Activated T-helper 1 cell treated with anti-CD3 and anti-CD28 coated beads, Interleukin-12 subunit alpha, Interleukin-12 subunit beta, Interleukin-2, Interleukin-4 antibody, amounts not matched to agents 30 ng/mL and 10 ng/mL and 1 ng/mL, durations not matched to agents 14 hours and 24 hours and 36 hours (primary cell): ENCODE results near the gene RNF187. TPM values are rescaled to one million over a fixed set of nuclear protein-coding genes. Genes with fewer than 3 reads are reported as not detected.

Experiments
- DNase-seq: peaks from one replicate; pipeline ENCODE4 v3.0.0; 2021; ENCODE audit warnings: low spot score
- H3K27ac Mint-ChIP-seq: one replicate; pipeline ENCODE4 v1.8.0; 2021; ENCODE audit warnings: mild to moderate bottlenecking, mixed read lengths
- H3K27me3 Mint-ChIP-seq: one replicate; pipeline ENCODE4 v1.8.0; 2022; ENCODE audit warnings: mild to moderate bottlenecking, moderate library complexity, mixed read lengths; ENCODE audit not compliant: insufficient read depth
- H3K36me3 Mint-ChIP-seq: one replicate; pipeline ENCODE4 v1.8.0; 2021; ENCODE audit warnings: low read depth, mixed read lengths
- H3K4me1 Mint-ChIP-seq: one replicate; pipeline ENCODE4 v1.8.0; 2021; ENCODE audit warnings: low read depth, mixed read lengths
- H3K4me3 Mint-ChIP-seq: one replicate; pipeline ENCODE4 v1.8.0; 2021; ENCODE audit warnings: mild to moderate bottlenecking, moderate library complexity, mixed read lengths
- H3K9me3 Mint-ChIP-seq: one replicate; pipeline ENCODE4 v1.8.0; 2021; ENCODE audit warnings: mixed read lengths
- intact Hi-C: fragments of 100-400 bp; cut with micrococcal nuclease; formaldehyde crosslinking; loops from one replicate; pipeline ENCODE4 v1.15.1; 2024
- total RNA-seq: library from RNA; stranded (reverse); gene quantifications from 2 replicates; pipeline ENCODE4 v1.2.3, GENCODE V29; 2022

The RNF187 gene
- total RNA-seq: 137 TPM in 2 replicates

DNA sequence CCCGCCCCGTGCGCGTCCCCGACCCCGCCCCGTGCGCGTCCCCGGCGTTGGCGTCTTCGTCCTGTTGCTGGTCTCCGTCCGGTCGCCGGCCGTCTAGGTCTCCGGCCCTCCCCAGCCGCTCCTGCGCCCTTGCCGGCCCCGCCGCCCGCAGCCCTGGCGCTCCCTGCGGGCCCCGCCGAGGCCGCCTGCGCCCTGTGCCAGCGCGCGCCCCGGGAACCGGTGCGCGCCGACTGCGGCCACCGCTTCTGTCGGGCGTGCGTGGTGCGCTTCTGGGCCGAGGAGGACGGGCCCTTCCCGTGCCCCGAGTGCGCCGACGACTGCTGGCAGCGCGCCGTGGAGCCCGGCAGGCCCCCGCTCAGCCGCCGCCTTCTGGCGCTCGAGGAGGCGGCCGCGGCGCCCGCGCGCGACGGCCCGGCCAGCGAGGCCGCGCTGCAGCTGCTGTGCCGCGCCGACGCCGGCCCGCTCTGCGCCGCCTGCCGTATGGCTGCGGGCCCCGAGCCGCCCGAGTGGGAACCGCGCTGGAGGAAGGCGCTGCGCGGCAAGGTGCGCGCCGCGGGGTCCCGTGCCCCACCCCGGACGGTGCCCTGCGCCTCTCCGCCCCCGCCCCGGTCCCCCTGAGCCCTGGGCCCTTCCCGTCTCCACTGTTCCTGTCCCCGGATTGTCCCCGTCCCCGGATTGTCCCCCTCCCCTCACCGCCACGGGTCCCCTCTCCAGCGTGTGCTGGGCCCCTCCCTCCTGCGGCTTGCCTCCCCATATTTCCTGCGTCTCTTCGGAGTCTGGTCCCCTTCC, at the start of gene RNF187:
Gene RNF187 (plus strand): TSS at position 47 of the 789 bp plus-strand sequence.
- H3K27ac Mint-ChIP-seq: peak within 1 kb of the TSS; percentile 99
- peak within 1 kb of the TSS; percentile 97 for H3K4me3 Mint-ChIP-seq
- peaks cover 23% of the 10 kb centered on the region for H3K36me3 Mint-ChIP-seq
- no peaks in the 10 kb centered on the region for H3K9me3 Mint-ChIP-seq
- peaks cover 29% of the 10 kb centered on the region for H3K4me1 Mint-ChIP-seq
- peak; percentile 38 for DNase-seq
- H3K27me3 Mint-ChIP-seq: peaks cover 1% of the 10 kb centered on the region
- intact Hi-C loops: loop anchor here (1.0 to 10.0 kb wide), 4 partner anchors 14 to 723 kb away; no protein-coding TSS in a partner anchor

DNA sequence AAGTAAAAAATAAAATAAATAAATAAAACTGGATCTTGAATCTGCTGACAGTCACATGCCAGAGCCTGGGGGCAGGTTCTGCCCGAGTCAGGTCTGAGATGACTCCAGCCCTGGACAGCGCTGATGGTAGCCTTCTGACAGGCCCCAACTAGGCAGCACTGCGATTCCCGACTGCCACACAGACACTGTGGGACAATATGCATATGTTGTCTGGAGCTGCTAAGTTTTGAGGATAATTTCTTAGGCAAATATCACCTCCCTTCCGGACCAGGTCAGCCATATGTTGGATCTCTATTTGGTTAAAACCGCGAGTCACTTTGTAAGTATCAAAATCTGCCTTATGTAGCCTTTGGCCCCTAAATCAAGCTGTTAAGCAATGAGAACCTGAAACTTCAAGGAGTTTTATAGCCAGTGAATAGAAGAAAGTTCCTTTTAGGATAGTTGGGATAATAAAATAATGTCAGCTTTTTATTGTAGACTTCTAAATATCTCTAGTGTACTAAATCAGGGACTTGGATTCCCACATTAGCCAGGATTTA, 49.7 kb upstream of the RNF187 start:
- Mint-ChIP-seq H3K36me3 (no peaks in the 10 kb centered on the region), H3K9me3 (no peaks in the 10 kb centered on the region), H3K4me3 (no peak overlapping the region), H3K4me1 (peaks cover 6% of the 10 kb centered on the region), H3K27ac (no peak overlapping the region), H3K27me3 (peaks cover 14% of the 10 kb centered on the region)
- no peak for DNase-seq
- intact Hi-C loops: no loop called here

DNA sequence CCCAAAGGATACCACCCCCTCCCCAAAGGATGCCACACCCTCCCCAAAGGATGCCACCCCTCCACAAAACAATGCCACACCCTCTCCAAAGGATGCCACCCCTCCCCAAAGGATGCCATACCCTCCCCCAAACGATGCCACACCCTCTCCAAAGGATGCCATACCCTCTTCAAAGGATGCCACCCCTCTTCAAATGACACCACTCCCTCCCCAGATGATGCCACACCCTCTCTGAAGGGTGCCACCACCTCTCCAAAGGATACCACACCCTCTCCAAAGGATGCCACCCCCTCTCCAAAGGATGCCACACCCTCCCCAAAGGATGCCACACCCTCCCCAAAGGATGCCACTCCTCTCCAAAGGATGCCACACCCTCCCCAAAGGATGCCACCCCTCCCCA, 48.9 kb upstream of the RNF187 start:
- no peaks in the 10 kb centered on the region for H3K9me3 Mint-ChIP-seq
- no peak for DNase-seq

DNA sequence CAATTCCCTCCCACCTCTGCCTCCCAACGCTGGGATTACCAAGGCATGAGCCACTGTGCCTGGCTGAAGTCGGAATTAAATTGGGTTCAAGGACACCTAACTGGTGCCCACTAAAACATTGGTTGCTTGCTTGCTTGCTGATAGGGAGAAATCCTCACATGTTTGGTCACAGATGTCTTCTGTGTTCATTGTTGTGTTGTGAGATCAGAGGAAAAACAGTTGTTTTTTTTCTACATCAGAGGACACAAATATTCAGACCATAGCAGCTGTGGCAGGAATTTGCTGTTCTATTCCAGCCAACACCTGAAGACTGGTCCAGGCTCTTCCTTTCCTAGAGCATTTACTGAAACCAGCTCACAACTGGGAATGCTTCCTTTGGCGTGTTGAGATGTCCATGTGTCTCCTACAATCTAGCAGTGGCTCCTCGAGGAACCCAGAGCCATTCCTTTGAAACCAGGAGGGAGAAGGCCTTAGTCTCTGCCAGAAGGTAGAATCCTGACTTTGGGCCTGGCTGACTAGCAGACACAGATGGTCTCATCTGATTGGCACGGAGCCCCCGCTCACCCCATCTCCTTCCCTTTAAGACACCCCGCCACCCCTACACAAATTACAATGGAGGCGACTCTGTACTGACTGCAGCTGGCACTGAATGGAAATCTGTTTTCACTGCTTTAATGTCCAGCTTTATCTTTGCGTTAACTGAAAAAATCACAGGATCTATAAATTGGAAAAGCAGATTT, 46.3 kb upstream of the RNF187 start:
- H3K4me3 Mint-ChIP-seq: no peak overlapping the region
- peaks cover 17% of the 10 kb centered on the region for H3K4me1 Mint-ChIP-seq
- no peaks in the 10 kb centered on the region for H3K9me3 Mint-ChIP-seq
- intact Hi-C loops: no loop called here
- no peaks in the 10 kb centered on the region for H3K36me3 Mint-ChIP-seq
- peaks cover 15% of the 10 kb centered on the region for H3K27me3 Mint-ChIP-seq
- DNase-seq: no peak
- no peak overlapping the region for H3K27ac Mint-ChIP-seq

More for the DNA sequence above, 48.9 kb upstream of the RNF187 start:
- intact Hi-C loops: no loop called here
- Mint-ChIP-seq H3K27me3 (peaks cover 9% of the 10 kb centered on the region), H3K4me1 (peaks cover 6% of the 10 kb centered on the region), H3K27ac (no peak overlapping the region), H3K4me3 (no peak overlapping the region), H3K36me3 (no peaks in the 10 kb centered on the region)

DNA sequence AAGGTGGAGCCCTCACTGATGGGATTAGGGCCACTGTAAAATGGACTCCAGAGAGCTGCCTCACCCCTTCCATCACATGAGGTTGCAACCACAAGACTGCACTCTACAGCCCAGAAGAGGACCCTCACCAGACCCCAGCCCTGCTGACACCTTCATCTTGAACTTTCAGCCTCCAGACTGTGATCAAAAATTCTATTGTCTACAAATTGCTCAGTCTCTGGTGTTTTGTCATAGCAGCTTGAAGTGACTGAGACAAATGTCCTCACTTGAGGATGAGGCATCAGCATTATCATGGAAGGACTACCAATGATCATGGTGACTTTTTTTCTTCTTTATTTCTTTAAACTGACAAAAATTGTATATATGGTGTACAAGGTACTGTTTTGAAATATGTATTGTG, 43.8 kb upstream of the RNF187 start:
- Mint-ChIP-seq H3K9me3 (no peaks in the 10 kb centered on the region), H3K27ac (no peak overlapping the region), H3K36me3 (no peaks in the 10 kb centered on the region), H3K4me3 (no peak overlapping the region), H3K27me3 (peaks cover 24% of the 10 kb centered on the region), H3K4me1 (peaks cover 18% of the 10 kb centered on the region)
- no peak for DNase-seq
- intact Hi-C loops: no loop called here

DNA sequence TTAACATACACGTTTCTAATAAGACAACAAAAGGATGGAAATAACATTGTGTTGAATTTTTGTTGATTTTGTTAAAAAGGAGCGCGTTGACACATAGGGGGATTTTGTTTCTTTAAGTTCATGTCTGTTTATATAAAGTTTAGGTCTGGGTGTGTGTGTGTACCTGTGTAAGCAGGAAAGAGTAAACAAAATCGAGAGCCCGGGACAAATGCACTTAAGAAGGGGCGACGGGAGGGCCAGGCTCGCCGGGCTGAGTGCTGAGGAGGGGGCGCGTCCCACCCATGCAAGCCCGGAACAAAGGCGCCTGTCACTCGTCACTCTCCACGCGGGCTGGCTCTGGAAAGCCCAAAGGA, 41.7 kb upstream of the RNF187 start:
- H3K4me3 Mint-ChIP-seq: peak overlapping the region; percentile 82
- intact Hi-C loops: loop anchor here (1.0 to 2.0 kb wide), 2 partner anchors 12 to 19 kb away; a partner anchor contains a TSS
- H3K9me3 Mint-ChIP-seq: no peaks in the 10 kb centered on the region
- H3K4me1 Mint-ChIP-seq: peaks cover 23% of the 10 kb centered on the region
- peak overlapping the region; percentile 66 for H3K27ac Mint-ChIP-seq
- H3K27me3 Mint-ChIP-seq: peaks cover 26% of the 10 kb centered on the region
- no peaks in the 10 kb centered on the region for H3K36me3 Mint-ChIP-seq
- no peak for DNase-seq

DNA sequence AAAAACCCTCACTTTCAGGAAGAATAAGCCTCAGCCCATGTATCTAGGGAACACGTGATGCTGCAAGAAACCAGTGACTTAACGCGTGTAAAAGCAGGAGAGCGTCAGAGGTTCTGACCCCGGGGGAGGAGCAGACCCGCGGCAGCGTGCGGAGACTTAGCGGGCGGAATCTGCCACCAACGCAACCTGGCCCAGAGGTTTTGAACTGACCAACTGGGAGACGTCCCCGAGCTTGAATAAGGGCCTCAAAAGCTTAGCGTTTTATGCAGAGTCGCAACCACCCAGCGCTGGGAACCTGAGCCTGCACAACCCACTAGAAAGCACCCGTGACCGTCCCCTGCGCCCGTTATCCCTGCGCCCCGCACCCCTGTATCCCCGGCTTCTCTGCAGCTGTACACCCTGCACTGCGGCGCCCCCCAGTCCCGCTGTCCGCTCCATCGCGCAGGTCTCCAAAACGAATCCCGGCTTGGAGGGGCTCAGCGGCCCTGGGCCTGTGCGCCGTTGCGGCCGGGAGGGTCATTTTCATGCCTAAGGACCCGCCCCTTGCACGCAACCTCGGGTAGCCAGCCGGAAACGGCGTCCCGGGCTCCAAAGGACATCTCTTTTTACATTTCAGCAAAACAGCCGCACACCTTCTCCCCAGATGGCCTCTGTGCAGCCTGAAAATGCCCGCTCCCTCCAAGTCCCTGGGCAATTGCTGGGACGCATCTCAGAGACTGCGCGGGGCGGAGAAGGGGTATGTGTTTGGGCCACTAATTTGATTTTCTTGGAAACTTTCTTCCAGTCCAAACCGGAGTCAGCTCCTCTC, 41.1 kb upstream of the RNF187 start:
- Mint-ChIP-seq H3K27me3 (peaks cover 26% of the 10 kb centered on the region), H3K27ac (peak overlapping the region; percentile 66), H3K36me3 (no peaks in the 10 kb centered on the region), H3K4me1 (peaks cover 23% of the 10 kb centered on the region), H3K4me3 (peak overlapping the region; percentile 82), H3K9me3 (no peaks in the 10 kb centered on the region)
- intact Hi-C loops: loop anchor here (1.0 to 2.0 kb wide), 2 partner anchors 11 to 19 kb away; a partner anchor contains a TSS
- DNase-seq: peak; percentile 28

- Mint-ChIP-seq H3K4me1 (peaks cover 25% of the 10 kb centered on the region), H3K4me3 (no peak overlapping the region), H3K9me3 (no peaks in the 10 kb centered on the region), H3K36me3 (peaks cover under 1% of the 10 kb centered on the region), H3K27ac (no peak overlapping the region), H3K27me3 (peaks cover 26% of the 10 kb centered on the region)
- intact Hi-C loops: no loop called here
- no peak for DNase-seq
Observed at GRCh38 chr1:228446852-228447251, 40.3 kb upstream of the RNF187 start.

GRCh38 chr1:228448372-228448771, 38.8 kb upstream of the RNF187 start:
- intact Hi-C loops: no loop called here
- no peak for DNase-seq
- H3K9me3 Mint-ChIP-seq: no peaks in the 10 kb centered on the region
- no peak overlapping the region for H3K4me3 Mint-ChIP-seq
- peaks cover 26% of the 10 kb centered on the region for H3K27me3 Mint-ChIP-seq
- peaks cover 32% of the 10 kb centered on the region for H3K4me1 Mint-ChIP-seq
- peaks cover 6% of the 10 kb centered on the region for H3K36me3 Mint-ChIP-seq
- no peak overlapping the region for H3K27ac Mint-ChIP-seq

- H3K36me3 Mint-ChIP-seq: peaks cover 11% of the 10 kb centered on the region
- no peaks in the 10 kb centered on the region for H3K9me3 Mint-ChIP-seq
- H3K4me3 Mint-ChIP-seq: no peak overlapping the region
- no peak overlapping the region for H3K27ac Mint-ChIP-seq
- no peak for DNase-seq
- intact Hi-C loops: no loop called here
- peaks cover 19% of the 10 kb centered on the region for H3K27me3 Mint-ChIP-seq
- peaks cover 39% of the 10 kb centered on the region for H3K4me1 Mint-ChIP-seq
Observed at GRCh38 chr1:228450200-228450599, 37.0 kb upstream of the RNF187 start.

DNA sequence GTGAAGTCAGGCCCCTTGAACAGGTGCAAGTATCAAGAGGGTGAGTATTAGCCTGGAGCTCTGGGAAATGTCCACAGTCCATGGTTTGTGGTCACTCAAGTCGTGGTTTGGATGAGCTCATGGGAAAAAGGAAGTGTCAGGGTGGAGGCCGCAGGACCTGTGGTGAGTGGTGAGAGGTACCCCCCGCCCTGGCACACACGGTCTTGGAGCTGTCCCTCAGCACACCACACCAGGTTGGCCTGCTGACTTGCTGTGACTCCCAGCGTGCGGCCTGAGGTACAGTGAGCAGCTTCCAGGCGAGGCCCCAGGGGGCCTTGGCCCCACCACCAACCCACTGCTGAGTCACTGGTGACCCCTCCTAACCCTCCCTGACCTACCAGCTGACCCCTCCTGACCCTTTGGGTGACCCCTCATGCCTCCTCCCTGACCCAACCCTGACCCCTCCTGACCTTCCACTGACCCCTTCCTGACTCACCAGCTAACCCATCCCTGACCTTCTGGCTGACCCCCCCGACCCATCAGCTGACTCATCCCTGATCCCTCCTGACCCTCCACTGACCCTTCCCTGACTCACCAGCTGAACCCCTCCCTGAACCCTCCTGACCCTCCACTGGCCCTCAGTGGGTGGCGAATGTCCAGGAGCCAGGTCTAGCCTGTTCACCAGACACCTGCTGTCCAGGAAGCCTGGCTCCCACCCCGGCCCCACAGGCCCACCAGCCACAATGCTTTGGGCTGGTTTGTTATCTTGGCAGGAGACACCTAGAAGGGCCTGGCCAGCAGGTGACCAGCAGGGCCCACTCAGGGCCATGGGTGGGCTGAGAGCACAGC, 34.8 kb upstream of the RNF187 start:
- no peak overlapping the region for H3K4me3 Mint-ChIP-seq
- H3K27ac Mint-ChIP-seq: no peak overlapping the region
- peaks cover 8% of the 10 kb centered on the region for H3K27me3 Mint-ChIP-seq
- H3K4me1 Mint-ChIP-seq: peaks cover 43% of the 10 kb centered on the region
- intact Hi-C loops: no loop called here
- no peaks in the 10 kb centered on the region for H3K9me3 Mint-ChIP-seq
- no peak for DNase-seq
- H3K36me3 Mint-ChIP-seq: peaks cover 15% of the 10 kb centered on the region
